Inferior parietal cortex (tissue), 1 donor: ENCODE data around the gene CEP19.

ENCODE experiments used
- DNase-seq: peaks from one replicate; pipeline ENCODE4 v3.0.0-alpha.2; 2016; ENCODE audit errors: extremely low spot score

Gene CEP19

GRCh38 chr3:196708467-196708866, 3.6 kb downstream of the CEP19 start:
- DNase-seq: no peak

GRCh38 chr3:196707566-196707965, 4.5 kb downstream of the CEP19 start:
- DNase-seq: no peak

GRCh38 chr3:196706731-196707130, 5.3 kb downstream of the CEP19 start:
- no peak for DNase-seq

- no peak for DNase-seq
Measured at GRCh38 chr3:196706327-196706726, 5.7 kb downstream of the CEP19 start.

GRCh38 chr3:196700801-196701200, 11.2 kb downstream of the CEP19 start:
- DNase-seq: no peak

GRCh38 chr3:196699749-196700148, 12.3 kb downstream of the CEP19 start:
- DNase-seq: no peak

GRCh38 chr3:196697270-196697669, 14.8 kb downstream of the CEP19 start:
- no peak for DNase-seq

GRCh38 chr3:196695849-196696226, 16.2 kb downstream of the CEP19 start:
- no peak for DNase-seq

GRCh38 chr3:196694941-196695848, 16.9 kb downstream of the CEP19 start:
- DNase-seq: no peak

GRCh38 chr3:196694202-196694638, 17.8 kb downstream of the CEP19 start:
- no peak for DNase-seq

GRCh38 chr3:196691386-196691785, 20.7 kb downstream of the CEP19 start:
- no peak for DNase-seq

GRCh38 chr3:196689941-196690660, 21.9 kb downstream of the CEP19 start:
- DNase-seq: no peak

GRCh38 chr3:196688349-196688748, 23.7 kb downstream of the CEP19 start:
- no peak for DNase-seq

GRCh38 chr3:196686436-196686835, 25.6 kb downstream of the CEP19 start:
- DNase-seq: no peak

- DNase-seq: peak; percentile 85
Measured at GRCh38 chr3:196684548-196685407, 27.3 kb downstream of the CEP19 start.

- DNase-seq: no peak
Measured at GRCh38 chr3:196677931-196678330, 34.1 kb downstream of the CEP19 start.

GRCh38 chr3:196677353-196677752, 34.7 kb downstream of the CEP19 start:
- no peak for DNase-seq

- no peak for DNase-seq
Measured at GRCh38 chr3:196673632-196674031, 38.4 kb downstream of the CEP19 start.

- DNase-seq: no peak
Measured at GRCh38 chr3:196670339-196670738, 41.7 kb downstream of the CEP19 start.

GRCh38 chr3:196667056-196667825, 44.8 kb downstream of the CEP19 start:
- no peak for DNase-seq
